ENCODE data around the gene FBLN1. TPM values are rescaled to one million over a fixed set of nuclear protein-coding genes. Genes with fewer than 3 reads are reported as not detected.

FBLN1 gene
- total and polyA plus RNA-seq, 2 donors (not counting 3 experiments of a cell fraction or from before 2014, with no cell fraction given), result 1.2 to 4.0 TPM

DNA sequence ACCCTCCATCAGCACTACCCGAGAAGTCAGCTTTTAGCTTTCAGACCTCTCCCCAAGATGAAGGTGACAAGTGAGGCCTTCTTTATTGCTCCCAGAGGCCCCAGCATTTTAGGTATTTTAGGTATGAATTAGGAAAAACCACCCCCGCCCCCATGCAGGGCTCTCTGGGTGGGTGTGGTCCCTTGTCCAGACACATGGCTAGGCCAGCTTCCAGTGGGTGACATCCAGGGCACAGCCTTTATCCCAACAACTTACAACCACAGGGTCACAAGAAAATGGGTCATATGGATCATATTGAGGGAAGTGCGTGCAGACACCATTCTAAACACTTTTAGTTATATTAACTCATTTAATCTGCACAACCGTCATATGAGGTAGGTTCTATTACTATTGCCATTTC lies 47.1 kb upstream of the FBLN1 start:
- intact Hi-C loops (cut with micrococcal nuclease) (no loop called here), dilution Hi-C loops (cut with MboI; ENCODE audit: extremely low pct_ligation_motif_present, low sequenced_read_pairs) (no loop called here)
- DNase-seq (ENCODE audit: low read depth, low spot score) (no peak), FAIRE-seq (no peak)
- H2AFZ ChIP-seq (ENCODE audit: low read depth, low read length), result no peak overlapping the region
- no peak overlapping the region for H3K9ac ChIP-seq (replicated peaks; ENCODE audit: extremely low read depth, insufficient read depth, low read length)
- H4K20me1 ChIP-seq (replicated peaks; ENCODE audit: control insufficient read depth, extremely low read depth, insufficient read depth, low read length), result no peaks in the 10 kb centered on the region
- ChIA-PET CTCF (no interaction called here), POLR2A (no interaction called here)
- TF ChIP-seq, protein P1, sequence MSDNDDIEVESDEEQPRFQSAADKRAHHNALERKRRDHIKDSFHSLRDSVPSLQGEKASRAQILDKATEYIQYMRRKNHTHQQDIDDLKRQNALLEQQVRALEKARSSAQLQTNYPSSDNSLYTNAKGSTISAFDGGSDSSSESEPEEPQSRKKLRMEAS (IDR thresholded peaks at IDR 0.05; ENCODE audit: insufficient read depth, insufficient read length), result no peak
- TF ChIP-seq FOS (IDR thresholded peaks at IDR 0.05; ENCODE audit: borderline replicate concordance, insufficient read depth, low read length) (no peak), POLR2A (IDR thresholded peaks at IDR 0.05; ENCODE audit: low read depth, low read length) (no peak), GATA2 (IDR thresholded peaks at IDR 0.05; ENCODE audit: insufficient read depth, insufficient read length, low read depth, low read length) (no peak), EZH2 (IDR thresholded peaks at IDR 0.05; ENCODE audit: borderline replicate concordance, low read depth, low read length, severe bottlenecking) (no peak), POLR2AphosphoS5 (IDR thresholded peaks at IDR 0.05; ENCODE audit: insufficient read depth, low read depth, low read length) (no peak), JUN (IDR thresholded peaks at IDR 0.05; ENCODE audit: borderline replicate concordance, insufficient read depth, insufficient read length, low read depth) (no peak), MYC (IDR thresholded peaks at IDR 0.05; ENCODE audit: low read depth, low read length) (no peak)
- TF ChIP-seq, protein P2, sequence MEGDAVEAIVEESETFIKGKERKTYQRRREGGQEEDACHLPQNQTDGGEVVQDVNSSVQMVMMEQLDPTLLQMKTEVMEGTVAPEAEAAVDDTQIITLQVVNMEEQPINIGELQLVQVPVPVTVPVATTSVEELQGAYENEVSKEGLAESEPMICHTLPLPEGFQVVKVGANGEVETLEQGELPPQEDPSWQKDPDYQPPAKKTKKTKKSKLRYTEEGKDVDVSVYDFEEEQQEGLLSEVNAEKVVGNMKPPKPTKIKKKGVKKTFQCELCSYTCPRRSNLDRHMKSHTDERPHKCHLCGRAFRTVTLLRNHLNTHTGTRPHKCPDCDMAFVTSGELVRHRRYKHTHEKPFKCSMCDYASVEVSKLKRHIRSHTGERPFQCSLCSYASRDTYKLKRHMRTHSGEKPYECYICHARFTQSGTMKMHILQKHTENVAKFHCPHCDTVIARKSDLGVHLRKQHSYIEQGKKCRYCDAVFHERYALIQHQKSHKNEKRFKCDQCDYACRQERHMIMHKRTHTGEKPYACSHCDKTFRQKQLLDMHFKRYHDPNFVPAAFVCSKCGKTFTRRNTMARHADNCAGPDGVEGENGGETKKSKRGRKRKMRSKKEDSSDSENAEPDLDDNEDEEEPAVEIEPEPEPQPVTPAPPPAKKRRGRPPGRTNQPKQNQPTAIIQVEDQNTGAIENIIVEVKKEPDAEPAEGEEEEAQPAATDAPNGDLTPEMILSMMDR (IDR thresholded peaks at IDR 0.05; ENCODE audit: extremely low read depth in 1 of 2, insufficient read depth in 1 of 2, low read depth in 1 of 2, low read length in 2 of 2), result no peak
- H3K4me2 ChIP-seq (ENCODE audit: insufficient read depth, low read length), result no peak overlapping the region
- no peak overlapping the region for H3K27ac ChIP-seq (ENCODE audit: insufficient read depth, low read depth, low read length)
- no peaks in the 10 kb centered on the region for H3K36me3 ChIP-seq (ENCODE audit: control insufficient read depth in 2 of 2, extremely low read depth in 1 of 2, insufficient read depth in 2 of 2, low read length in 2 of 2)
- H3K9me3 ChIP-seq (replicated peaks; ENCODE audit: control insufficient read depth, insufficient read depth, low read length), result no peaks in the 10 kb centered on the region
- H3K9me1 ChIP-seq (replicated peaks; ENCODE audit: control insufficient read depth, extremely low read depth, insufficient read depth, low read length), result no peaks in the 10 kb centered on the region
- no peaks in the 10 kb centered on the region for H3K79me2 ChIP-seq (ENCODE audit: control insufficient read depth, insufficient read depth, low read length)
- peaks cover 2% of the 10 kb centered on the region in 2 experiments for H3K27me3 ChIP-seq (ENCODE audit: control insufficient read depth in 2 of 2, insufficient read depth in 2 of 2, low read length in 2 of 2)
- no TSS peak for BruUV-seq (replicated peaks)
- H3K4me3 ChIP-seq (replicated peaks in 1 of 3; ENCODE audit: insufficient read depth in 1 of 3, low read depth in 1 of 3, low read length in 3 of 3), result no peak overlapping the region
- H3K4me1 ChIP-seq (ENCODE audit: control insufficient read depth, extremely low read depth, insufficient read depth, low read length), result no peaks in the 10 kb centered on the region

Measured in endothelial cell of umbilical vein (primary cell).